ENCODE data around the gene OSTC.

- TF ChIP-seq POLR2A (IDR thresholded peaks at IDR 0.05; ENCODE audit: low read length) = no peak
- TF ChIP-seq GATA1 (IDR thresholded peaks at IDR 0.05; ENCODE audit: low read depth, low read length) = no peak
These were observed 12.2 kb downstream of the OSTC start for GRCh38 chr4:108662629-108663028.
